Left lung (tissue), 10 donors: ENCODE results near the gene FEM1B. TPM values are rescaled to one million over a fixed set of nuclear protein-coding genes. Genes with fewer than 3 reads are reported as not detected.

Experiments
- ATAC-seq: fragments of 200-7000 bp; cut with Tn5 transposase; one replicate; pipeline ENCODE4 v1.9.1; 2020; ENCODE audit warnings: moderate library complexity
- DNase-seq, 4 donors: peaks; one replicate each; pipeline ENCODE4 v3.0.0-alpha.2; 2013 to 2020
- H3K27ac ChIP-seq, 2 donors: fragments of 200-600 bp; sonication (generic) in 1 of 2; one replicate each; pipeline versions ENCODE4 v1.5.0 to v1.8.0; 2020 to 2021
- H3K27me3 ChIP-seq, 2 donors: fragments of 200-600 bp; sonication (generic) in 1 of 2; one replicate each; pipeline versions ENCODE4 v1.5.0 to v1.8.0; 2020 to 2021
- H3K36me3 ChIP-seq, 2 donors: fragments of 200-600 bp; sonication (generic) in 1 of 2; one replicate each; pipeline versions ENCODE4 v1.5.0 to v1.8.0; 2020 to 2021
- H3K4me1 ChIP-seq, 2 donors: fragments of 200-600 bp; one replicate each; pipeline ENCODE4 v1.8.0; 2021
- H3K4me3 ChIP-seq, 2 donors: fragments of 200-600 bp; sonication (generic) in 1 of 2; one replicate each; pipeline versions ENCODE4 v1.5.0 to v1.8.0; 2020 to 2021; ENCODE audit warnings: mild to moderate bottlenecking in 1 of 2
- H3K9me3 ChIP-seq, 2 donors: fragments of 200-600 bp; sonication (generic) in 1 of 2; one replicate each; pipeline versions ENCODE4 v1.5.0 to v1.8.0; 2020 to 2021
- CTCF ChIP-seq, 2 donors: fragments of 200-600 bp; sonication (generic) in 1 of 2; IDR thresholded peaks; one replicate each; pipeline versions ENCODE4 v1.5.0 to v1.8.0; 2021; ENCODE audit warnings: antibody characterized with exemption in 2 of 2
- intact Hi-C, 2 donors: fragments of 100-400 bp; cut with DNase I; formaldehyde crosslinking; loops; one replicate each; pipeline versions ENCODE4 v1.11.2 to v1.14.2; 2022
- polyA plus RNA-seq, 6 donors: library from polyadenylated mRNA; unstranded; fragments of 120-200 nt; gene quantifications; one replicate each; pipeline ENCODE4 v1.2.1, GENCODE V29; 2013; ENCODE audit not compliant: insufficient read length in 6 of 6
- total RNA-seq, 2 donors: library from RNA; stranded (reverse); fragmentation: NEBNext Ultra II Directional; extraction: Animal tissue kit (Norgen Biotek cat#: 25700); gene quantifications; one replicate each; pipeline ENCODE4 v1.2.1, GENCODE V29; 2021
- donor health status: DM: no; HTN: yes; CAD: no.
- donor health status: DM: no; HTN: no; CAD: no.

Gene FEM1B
- total and polyA plus RNA-seq, 8 donors: 44.1 to 57.2 (median 50.4) TPM

GRCh38 chr15:68229386-68230156 lies 48.0 kb upstream of the FEM1B start, which contains the start of gene CLN6:
CLN6 (minus strand) TSS chr15:68229728; CDS start chr15:68229584, 144 bp downstream.
- intact Hi-C loops: no loop called here
- DNase-seq (peak; percentile 81 to 97 (median 88)), ATAC-seq (peak; percentile 95)
- no peaks in the 10 kb centered on the region for H3K9me3 ChIP-seq
- H3K4me3 ChIP-seq: peak within 1 kb of the TSS; percentile 85 to 93
- peaks cover 11 to 40% of the 10 kb centered on the region in 2 donors for H3K4me1 ChIP-seq
- TF ChIP-seq CTCF (IDR thresholded peaks at IDR 0.05): no peak
- H3K27me3 ChIP-seq: no peaks in the 10 kb centered on the region
- H3K27ac ChIP-seq: peak within 1 kb of the TSS; percentile 76 to 86
- no peaks in the 10 kb centered on the region for H3K36me3 ChIP-seq

- Histone ChIP-seq H3K4me1 (peaks cover 11 to 40% of the 10 kb centered on the region in 2 donors), H3K9me3 (no peaks in the 10 kb centered on the region), H3K4me3 (peak overlapping the region; percentile 85 to 93), H3K27ac (peak overlapping the region; percentile 33 to 86), H3K36me3 (no peaks in the 10 kb centered on the region), H3K27me3 (no peaks in the 10 kb centered on the region)
- TF ChIP-seq CTCF (IDR thresholded peaks at IDR 0.05): no peak
- intact Hi-C loops: no loop called here
- ATAC-seq: no peak
- DNase-seq: no peak
Observed at GRCh38 chr15:68230157-68231100, 47.1 kb upstream of the FEM1B start.

- H3K27ac ChIP-seq: no peak overlapping the region
- DNase-seq (peak in 1 of 4 donors; percentile 39), ATAC-seq (no peak)
- H3K4me3 ChIP-seq: no peak overlapping the region
- TF ChIP-seq CTCF (IDR thresholded peaks at IDR 0.05): no peak
- no peaks in the 10 kb centered on the region for H3K9me3 ChIP-seq
- H3K36me3 ChIP-seq: no peaks in the 10 kb centered on the region
- intact Hi-C loops: no loop called here
- peaks cover 11 to 40% of the 10 kb centered on the region in 2 donors for H3K4me1 ChIP-seq
- H3K27me3 ChIP-seq: no peaks in the 10 kb centered on the region
Observed at GRCh38 chr15:68231102-68231818, 46.3 kb upstream of the FEM1B start.

- H3K4me3 ChIP-seq: no peak overlapping the region
- peak overlapping the region in 1 of 2 donors; percentile 13 for H3K27ac ChIP-seq
- TF ChIP-seq CTCF (IDR thresholded peaks at IDR 0.05): no peak
- ATAC-seq (no peak), DNase-seq (no peak)
- no peaks in the 10 kb centered on the region for H3K9me3 ChIP-seq
- H3K27me3 ChIP-seq: no peaks in the 10 kb centered on the region
- no peaks in the 10 kb centered on the region for H3K36me3 ChIP-seq
- peaks cover 11 to 39% of the 10 kb centered on the region in 2 donors for H3K4me1 ChIP-seq
- intact Hi-C loops: no loop called here
Observed at GRCh38 chr15:68232449-68232848, 45.1 kb upstream of the FEM1B start.
